ENCODE results near the gene SDCCAG8. TPM values are rescaled to one million over a fixed set of nuclear protein-coding genes. Genes with fewer than 3 reads are reported as not detected.

The SDCCAG8 gene
- total RNA-seq, 2 donors from 2014 or later = 30.1 to 37.3 TPM

DNA sequence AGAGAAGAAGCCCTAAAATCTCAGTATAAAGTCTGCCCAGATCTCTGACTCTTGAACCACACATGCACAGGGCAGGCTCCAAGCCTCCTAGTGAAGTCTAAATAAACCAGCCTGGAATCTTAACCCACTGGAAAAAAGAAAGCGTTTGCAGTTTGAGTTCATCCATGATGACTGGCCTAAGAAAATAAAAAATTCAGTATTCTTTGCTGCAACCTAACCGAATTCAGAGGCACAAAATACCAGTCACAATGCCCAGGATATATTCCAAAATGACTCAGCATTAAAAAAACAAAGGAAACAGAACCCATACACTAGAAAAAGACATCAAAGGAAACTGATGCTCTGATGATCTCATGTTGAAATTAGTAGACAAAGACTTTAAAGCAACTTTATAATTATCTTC, 269.2 kb downstream of the SDCCAG8 start:
- Mint-ChIP-seq H3K36me3 (peaks cover 8 to 18% of the 10 kb centered on the region in 2 donors), H3K9me3 (peaks cover 4 to 9% of the 10 kb centered on the region in 2 donors), H3K27ac (peak overlapping the region; percentile 69)
- ATAC-seq (peak in 1 of 2 donors; percentile 28), DNase-seq (ENCODE audit: low spot score in 2 of 2) (no peak)

DNA sequence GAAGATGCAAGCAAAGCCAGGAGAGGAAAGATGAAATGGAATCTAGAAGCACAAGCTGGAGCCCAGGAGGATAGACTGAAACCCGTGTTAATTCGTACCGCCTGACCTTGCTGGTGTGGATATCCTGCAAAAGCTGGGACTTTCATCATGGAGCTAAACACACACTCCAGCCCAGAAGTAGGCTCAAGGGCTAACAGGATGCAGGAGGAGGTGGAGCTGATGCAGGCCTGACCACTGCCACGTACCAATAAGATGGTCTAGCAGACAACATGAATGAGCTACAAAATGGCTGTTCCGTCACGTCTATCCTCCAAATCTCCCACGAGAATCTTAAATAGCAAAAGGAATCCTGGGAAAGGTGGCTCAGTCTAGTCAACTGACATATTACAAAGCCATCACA, 270.3 kb downstream of the SDCCAG8 start:
- DNase-seq (ENCODE audit: low spot score in 2 of 2) = no peak
- Mint-ChIP-seq H3K9me3 (peaks cover 7 to 14% of the 10 kb centered on the region in 2 donors), H3K27ac (peak overlapping the region in 1 of 2 donors; percentile 69), H3K36me3 (peaks cover 14 to 22% of the 10 kb centered on the region in 2 donors)
- no peak for ATAC-seq

DNA sequence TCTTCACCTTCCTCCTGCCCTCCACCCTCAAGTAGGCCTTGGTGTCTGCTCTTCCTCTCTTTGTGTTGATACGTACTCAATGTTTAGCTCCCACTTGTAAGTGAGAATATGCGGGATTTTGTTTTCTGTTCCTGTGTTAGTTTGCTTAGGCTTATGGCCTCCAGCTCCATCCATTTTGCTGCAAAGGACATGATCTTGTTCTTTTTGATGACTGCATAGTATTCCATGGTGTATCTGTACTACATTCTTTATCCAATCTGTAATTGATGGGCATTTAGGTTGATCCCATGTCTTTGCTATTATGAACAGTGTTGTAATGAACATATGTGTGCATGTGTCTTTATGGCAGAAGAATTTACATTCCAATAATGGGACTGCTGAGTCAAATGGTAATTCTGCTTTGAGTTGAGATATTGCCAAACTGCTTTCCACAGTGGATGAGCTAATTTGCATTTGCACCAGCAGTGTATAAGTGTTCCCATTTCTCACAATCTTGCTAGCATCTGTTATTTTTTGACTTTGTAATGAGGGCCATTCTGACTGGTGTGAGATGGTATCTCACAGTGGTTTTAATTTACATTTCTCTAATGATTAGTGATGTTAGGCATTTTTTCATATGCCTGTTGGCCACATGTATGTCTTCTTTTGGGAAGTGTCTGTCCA, 272.7 kb downstream of the SDCCAG8 start:
- no peak for DNase-seq (ENCODE audit: low spot score in 2 of 2)
- H3K36me3 Mint-ChIP-seq = peaks cover 14 to 22% of the 10 kb centered on the region in 2 donors
- peaks cover 7 to 14% of the 10 kb centered on the region in 2 donors for H3K9me3 Mint-ChIP-seq
- H3K27ac Mint-ChIP-seq = no peak overlapping the region
- peak; percentile 16 to 24 for ATAC-seq

DNA sequence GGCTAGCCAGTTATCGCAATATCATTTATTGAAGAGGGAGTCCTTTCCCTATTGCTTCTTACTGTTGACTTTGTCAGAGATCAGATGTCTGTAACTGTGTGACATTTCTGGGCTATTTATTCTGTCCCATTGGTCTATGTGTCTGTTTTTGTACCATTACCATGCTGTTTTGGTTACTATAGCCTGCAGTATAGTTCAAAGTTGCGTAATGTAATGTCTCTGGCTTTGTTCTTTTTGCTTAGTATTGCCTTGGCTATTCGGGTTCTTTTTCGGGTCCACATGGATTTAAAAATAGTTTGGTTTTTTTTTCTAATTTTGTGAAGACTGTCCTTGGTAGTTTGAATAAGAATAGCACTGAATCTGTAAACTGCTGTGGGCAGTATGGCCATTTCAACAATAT, 273.7 kb downstream of the SDCCAG8 start:
- H3K27ac Mint-ChIP-seq = no peak overlapping the region
- ATAC-seq (no peak), DNase-seq (ENCODE audit: low spot score in 2 of 2) (no peak)
- H3K36me3 Mint-ChIP-seq = peaks cover 14 to 22% of the 10 kb centered on the region in 2 donors
- H3K9me3 Mint-ChIP-seq = peaks cover 7 to 14% of the 10 kb centered on the region in 2 donors

DNA sequence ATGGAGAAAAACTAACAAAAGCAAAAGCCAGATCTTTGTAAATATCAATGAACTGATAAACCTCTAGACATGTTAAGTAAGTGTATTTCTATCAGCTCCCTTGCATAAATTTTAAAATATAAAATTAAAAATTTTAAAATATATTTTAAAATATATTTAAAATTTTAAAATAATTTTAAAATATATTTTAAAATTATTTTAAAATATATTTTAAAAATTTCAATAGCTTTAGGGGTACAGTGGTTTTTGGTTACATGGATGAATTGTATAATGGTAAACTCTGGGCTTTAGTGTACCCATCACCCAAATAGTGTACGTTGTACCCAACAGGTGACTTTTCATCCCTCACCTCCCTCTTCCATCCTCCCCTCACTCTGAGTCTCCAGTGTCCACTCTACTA, 279.2 kb downstream of the SDCCAG8 start:
- H3K36me3 Mint-ChIP-seq = peaks cover 14 to 27% of the 10 kb centered on the region in 2 donors
- DNase-seq (ENCODE audit: low spot score in 2 of 2) = no peak
- H3K27ac Mint-ChIP-seq = no peak overlapping the region
- no peak for ATAC-seq
- H3K9me3 Mint-ChIP-seq = peaks cover 5 to 8% of the 10 kb centered on the region in 2 donors

DNA sequence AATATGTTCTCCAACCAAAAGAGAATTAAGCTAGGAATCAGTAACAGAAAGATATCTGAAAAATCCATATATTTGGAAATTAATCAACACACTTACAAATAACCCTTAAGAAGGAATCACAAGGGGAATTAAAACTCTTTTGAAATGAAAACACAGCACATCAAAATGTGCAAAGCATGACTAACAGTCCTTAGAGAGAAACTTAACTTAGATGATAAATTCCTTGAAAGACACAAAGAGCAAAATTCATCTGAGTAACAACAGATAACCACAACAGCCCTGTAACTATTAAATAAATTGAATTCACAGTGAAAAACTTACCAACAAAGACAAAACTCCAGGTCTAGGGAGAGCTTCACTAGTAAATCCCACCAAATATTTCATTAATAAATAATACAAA, 283.8 kb downstream of the SDCCAG8 start:
- Mint-ChIP-seq H3K9me3 (peaks cover 0 to 8% of the 10 kb centered on the region in 2 donors), H3K36me3 (peaks cover 23 to 27% of the 10 kb centered on the region in 2 donors), H3K27ac (no peak overlapping the region)
- DNase-seq (ENCODE audit: low spot score in 2 of 2) = no peak
- ATAC-seq = no peak

DNA sequence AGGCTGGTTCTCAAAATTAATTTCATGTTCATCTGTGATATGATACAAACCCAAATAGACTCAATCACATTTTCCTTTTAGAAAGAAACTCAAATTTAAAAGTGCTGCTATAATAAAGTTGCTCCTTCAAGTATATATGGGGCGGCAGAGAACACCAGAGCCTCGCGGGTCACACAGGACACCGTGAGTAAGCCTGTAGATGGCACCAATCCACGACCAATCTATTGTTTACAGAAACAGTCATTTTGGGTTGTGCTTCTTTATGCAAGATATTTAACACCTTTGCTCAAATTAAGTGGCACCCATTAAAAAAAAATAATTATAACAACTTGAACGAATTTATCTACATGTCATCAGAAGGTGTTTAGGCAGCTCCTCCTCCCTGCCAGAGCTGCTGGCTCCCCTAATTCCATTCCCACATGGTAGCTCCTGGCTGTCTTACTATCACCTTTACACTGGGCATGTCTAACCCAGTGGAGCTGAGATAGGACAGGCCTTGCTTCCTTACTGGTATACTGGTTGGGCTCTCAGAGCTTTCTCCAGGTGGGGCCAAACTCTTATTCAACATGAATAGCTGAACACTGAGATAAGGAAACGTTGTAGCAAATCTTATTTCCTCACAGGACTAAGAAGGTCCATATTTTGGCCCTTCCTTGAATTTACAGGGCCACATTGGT, 287.0 kb downstream of the SDCCAG8 start:
- peaks cover 11 to 14% of the 10 kb centered on the region in 2 donors for H3K36me3 Mint-ChIP-seq
- peaks cover 0 to 8% of the 10 kb centered on the region in 2 donors for H3K9me3 Mint-ChIP-seq
- no peak for ATAC-seq

DNA sequence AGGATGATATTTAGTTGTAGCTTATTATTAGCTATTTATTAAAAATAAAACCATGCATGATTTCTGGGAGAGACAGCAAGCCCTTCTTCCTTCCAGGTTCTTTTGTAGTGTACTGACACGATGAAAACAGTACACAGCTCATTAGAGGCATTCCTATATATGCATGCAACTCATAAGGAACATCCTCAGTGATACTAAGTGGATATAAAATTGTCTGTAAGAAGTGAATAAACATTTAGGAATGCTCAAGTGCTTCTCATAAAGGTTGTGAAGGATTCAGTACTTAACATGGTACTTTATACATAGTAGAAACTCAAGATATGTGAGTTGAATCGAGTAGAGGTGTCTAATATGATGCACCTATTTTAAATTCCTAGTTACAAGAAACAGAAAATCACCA, 287.7 kb downstream of the SDCCAG8 start:
- Mint-ChIP-seq H3K27ac (no peak overlapping the region), H3K9me3 (peaks cover 0 to 4% of the 10 kb centered on the region in 2 donors), H3K36me3 (peaks cover 6 to 13% of the 10 kb centered on the region in 2 donors)
- ATAC-seq (no peak), DNase-seq (ENCODE audit: low spot score in 2 of 2) (no peak)

More for the DNA sequence above, 287.0 kb downstream of the SDCCAG8 start:
- DNase-seq (ENCODE audit: low spot score in 2 of 2) = no peak
- H3K27ac Mint-ChIP-seq = no peak overlapping the region

DNA sequence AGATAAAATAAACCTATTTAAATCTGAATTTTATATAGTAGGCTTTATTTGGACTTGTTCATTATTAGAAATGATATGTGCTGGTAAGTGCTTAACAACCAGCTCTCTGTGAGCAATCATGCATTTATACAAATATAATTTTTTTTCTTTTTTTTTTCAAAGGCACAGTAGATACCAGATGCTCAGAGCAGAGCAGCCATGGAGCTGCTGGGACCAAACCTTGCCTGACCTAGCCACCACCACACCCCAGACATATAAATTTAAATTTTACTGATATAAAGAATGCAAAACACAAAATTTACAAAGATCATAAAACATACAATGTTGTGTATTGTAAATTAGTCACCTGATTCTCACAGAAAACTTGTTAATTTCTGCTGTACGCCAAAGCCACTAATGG, 290.6 kb downstream of the SDCCAG8 start:
- DNase-seq (ENCODE audit: low spot score in 2 of 2) = no peak
- H3K27ac Mint-ChIP-seq = no peak overlapping the region
- no peak for ATAC-seq
- H3K36me3 Mint-ChIP-seq = peaks cover 15 to 18% of the 10 kb centered on the region in 2 donors
- H3K9me3 Mint-ChIP-seq = peaks cover 0 to 5% of the 10 kb centered on the region in 2 donors

DNA sequence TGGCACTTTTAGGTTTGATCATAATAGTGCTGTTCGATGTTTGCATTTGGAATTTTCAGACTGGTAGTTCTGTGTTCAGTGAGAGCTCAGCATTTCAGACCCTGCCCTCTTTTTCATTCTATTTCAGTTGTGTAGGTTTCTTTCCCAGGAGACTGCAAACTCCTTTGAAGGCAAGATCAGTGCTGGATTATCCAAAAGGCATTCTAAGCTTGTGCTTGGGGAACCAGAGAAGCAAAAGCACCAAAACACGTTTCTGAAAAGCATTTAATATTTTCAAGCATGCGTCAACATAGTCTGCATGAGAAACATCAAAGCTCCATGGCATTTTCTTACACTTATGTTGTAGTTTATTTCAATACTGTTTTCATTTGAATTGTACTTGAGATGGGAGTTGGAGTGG, 292.1 kb downstream of the SDCCAG8 start:
- Mint-ChIP-seq H3K27ac (no peak overlapping the region), H3K36me3 (peaks cover 15 to 16% of the 10 kb centered on the region in 2 donors), H3K9me3 (peaks cover 0 to 4% of the 10 kb centered on the region in 2 donors)
- ATAC-seq = no peak
- no peak for DNase-seq (ENCODE audit: low spot score in 2 of 2)

DNA sequence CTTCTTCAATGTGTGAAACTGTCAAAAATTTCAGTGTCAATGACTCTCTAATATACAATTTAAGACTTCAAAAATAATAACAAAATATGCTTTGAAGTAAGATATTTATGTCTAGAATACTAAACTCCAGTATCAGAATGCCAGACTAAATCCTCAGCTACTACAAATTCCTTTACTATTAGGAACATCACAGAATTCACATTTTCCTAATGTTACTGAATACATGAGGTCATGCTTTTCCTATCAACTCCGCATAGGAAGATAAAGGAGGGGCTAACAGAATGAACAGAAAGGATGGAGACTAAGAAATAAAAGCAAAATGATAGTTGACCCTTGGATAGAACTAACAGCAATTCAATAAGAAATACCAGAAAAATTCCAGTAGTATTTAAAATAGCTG, 292.7 kb downstream of the SDCCAG8 start:
- ATAC-seq (no peak), DNase-seq (ENCODE audit: low spot score in 2 of 2) (no peak)
- Mint-ChIP-seq H3K27ac (no peak overlapping the region), H3K9me3 (peaks cover 0 to 4% of the 10 kb centered on the region in 2 donors), H3K36me3 (peaks cover 14 to 15% of the 10 kb centered on the region in 2 donors)

DNA sequence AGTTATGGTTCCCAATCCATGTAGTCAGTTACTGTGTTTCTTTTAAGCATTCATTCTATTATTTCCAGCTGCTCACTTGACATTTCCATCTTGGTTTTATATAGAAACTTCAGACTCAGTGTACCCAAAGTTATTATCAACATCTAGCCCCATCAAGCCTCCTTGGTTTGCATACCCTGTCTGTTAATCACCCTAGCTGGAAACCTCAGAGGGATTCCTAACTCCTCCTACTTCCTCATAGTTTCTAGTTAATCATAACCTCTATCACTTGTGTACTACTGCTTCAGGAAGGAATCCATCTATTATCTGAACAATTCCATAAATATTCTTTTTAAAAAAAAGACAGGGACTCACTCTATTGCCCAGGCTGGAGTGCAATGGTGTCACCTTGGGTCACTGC, 293.3 kb downstream of the SDCCAG8 start:
- H3K27ac Mint-ChIP-seq = no peak overlapping the region
- DNase-seq (ENCODE audit: low spot score in 2 of 2) = no peak
- peaks cover 9% of the 10 kb centered on the region in 2 donors for H3K36me3 Mint-ChIP-seq
- H3K9me3 Mint-ChIP-seq = peaks cover 0 to 4% of the 10 kb centered on the region in 2 donors
- ATAC-seq = no peak

Other genes starting within 250 kb of the SDCCAG8 start
- gene CEP170, start 760 bp upstream of the SDCCAG8 start, total RNA-seq = 10 to 100 TPM; 51.9 to 72.9 TPM